Cerebellar cortex (tissue), 1 donor: Measurements from ENCODE around the gene ERI3.

Source experiments
- DNase-seq: peaks from one replicate; pipeline ENCODE4 v3.0.0-alpha.2; 2015; ENCODE audit warnings: low spot score

ERI3 gene

GRCh38 chr1:44261171-44261817 lies 93.8 kb downstream of the ERI3 start:
- DNase-seq: no peak

GRCh38 chr1:44260792-44261170 lies 94.3 kb downstream of the ERI3 start:
- no peak for DNase-seq

GRCh38 chr1:44259090-44259489 lies 96.0 kb downstream of the ERI3 start:
- DNase-seq: no peak

GRCh38 chr1:44256762-44257554 lies 98.1 kb downstream of the ERI3 start:
- no peak for DNase-seq

- no peak for DNase-seq
These were observed 100.6 kb downstream of the ERI3 start for GRCh38 chr1:44254392-44254910.

DNA sequence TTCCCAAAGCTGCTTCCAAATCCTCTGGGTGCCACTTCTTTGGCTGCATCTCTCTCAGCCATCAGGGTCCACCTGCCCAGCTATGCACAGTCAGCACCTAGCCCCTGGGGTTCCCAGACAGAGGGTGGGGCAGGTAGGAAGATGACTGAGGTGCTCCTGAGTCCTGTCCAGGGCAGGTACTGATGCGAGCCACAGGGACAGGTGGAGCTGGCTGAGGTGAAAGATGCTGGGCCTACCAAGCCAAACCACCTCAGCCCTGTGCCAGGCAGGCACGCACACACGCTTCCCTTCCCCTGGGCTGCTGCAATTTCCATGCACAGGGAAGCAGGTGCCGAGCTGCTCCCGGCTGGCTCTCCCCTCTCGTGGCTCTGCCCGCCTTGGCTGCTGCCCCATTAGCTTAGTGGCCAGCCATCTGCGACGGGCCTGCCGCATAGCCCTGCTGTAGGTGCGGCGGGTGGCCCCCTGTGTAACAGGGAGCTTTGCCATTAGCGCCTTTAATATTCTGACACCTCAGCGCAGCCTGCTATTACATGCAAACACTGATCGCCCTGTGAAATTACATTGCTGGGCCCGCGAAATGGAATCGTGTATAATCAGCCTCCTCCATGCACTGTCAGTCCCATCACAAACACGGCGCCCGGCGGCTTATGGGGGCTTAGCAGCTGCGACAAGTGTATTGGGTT lies 102.9 kb downstream of the ERI3 start:
- peak; percentile 86 for DNase-seq

DNA sequence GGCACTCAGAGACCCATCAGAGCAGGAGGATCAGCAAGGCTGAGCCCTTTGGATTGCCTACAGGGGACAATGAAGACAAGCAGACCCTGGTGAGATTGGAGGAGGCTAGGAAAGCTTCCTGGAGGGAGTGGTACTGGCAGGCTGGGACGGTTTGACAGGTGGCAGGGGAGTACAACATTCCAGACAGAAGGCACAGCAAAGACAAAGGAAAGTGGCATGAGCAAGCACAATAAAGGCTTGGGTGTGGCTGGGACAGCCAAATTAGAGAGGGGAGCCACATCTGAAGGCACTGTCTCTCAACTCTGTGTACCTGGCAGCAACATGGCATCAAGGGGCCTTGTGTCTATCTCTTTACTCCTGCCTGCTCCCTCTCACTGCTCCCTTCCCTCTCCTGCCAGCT lies 103.6 kb downstream of the ERI3 start:
- DNase-seq: no peak

- DNase-seq: peak; percentile 36
These were observed 104.8 kb downstream of the ERI3 start for GRCh38 chr1:44250068-44250781.

GRCh38 chr1:44249543-44249942 lies 105.5 kb downstream of the ERI3 start:
- DNase-seq: no peak

- no peak for DNase-seq
These were observed 108.3 kb downstream of the ERI3 start for GRCh38 chr1:44246806-44247205.

DNA sequence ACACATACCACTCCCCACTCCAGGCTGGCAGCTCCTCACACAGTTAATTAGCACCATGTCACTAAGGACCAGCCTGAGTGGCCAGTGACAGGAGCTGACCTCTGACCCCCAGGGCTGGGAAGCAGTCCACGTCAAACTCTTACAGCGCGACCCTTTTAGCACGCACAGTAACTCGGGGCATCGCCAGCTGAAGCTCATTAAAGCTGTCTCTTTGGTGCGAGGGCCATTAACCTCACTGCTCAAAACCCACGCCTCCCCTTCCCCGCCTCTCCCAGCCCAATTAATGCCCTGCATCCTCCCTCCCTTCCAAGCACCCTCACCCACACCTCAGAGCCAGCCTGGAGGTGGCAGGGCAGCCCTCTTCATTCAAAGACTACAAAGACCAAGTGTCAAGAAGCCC lies 110.1 kb downstream of the ERI3 start:
- DNase-seq: no peak

- no peak for DNase-seq
These were observed 111.1 kb downstream of the ERI3 start for GRCh38 chr1:44243782-44244495.

DNA sequence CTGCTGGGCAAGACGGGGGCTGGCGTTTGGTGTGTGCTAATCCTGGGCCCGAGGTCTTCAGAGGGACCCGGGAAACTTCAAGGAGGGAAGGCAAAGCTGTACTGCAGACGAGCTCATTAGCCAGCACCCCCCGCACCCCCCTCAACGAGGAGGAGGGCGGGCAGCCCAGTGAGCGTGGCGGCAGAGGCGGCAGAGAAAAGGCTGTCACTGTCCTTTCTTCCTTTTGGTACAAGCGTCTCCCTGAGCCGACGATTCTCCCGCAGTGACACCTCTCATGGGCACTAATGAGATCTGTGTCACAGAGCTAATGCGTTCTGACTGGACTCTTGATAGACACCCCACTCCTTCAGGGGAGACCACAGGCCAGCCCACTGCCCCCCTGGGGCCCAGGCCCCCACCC lies 112.3 kb downstream of the ERI3 start:
- DNase-seq: no peak

DNA sequence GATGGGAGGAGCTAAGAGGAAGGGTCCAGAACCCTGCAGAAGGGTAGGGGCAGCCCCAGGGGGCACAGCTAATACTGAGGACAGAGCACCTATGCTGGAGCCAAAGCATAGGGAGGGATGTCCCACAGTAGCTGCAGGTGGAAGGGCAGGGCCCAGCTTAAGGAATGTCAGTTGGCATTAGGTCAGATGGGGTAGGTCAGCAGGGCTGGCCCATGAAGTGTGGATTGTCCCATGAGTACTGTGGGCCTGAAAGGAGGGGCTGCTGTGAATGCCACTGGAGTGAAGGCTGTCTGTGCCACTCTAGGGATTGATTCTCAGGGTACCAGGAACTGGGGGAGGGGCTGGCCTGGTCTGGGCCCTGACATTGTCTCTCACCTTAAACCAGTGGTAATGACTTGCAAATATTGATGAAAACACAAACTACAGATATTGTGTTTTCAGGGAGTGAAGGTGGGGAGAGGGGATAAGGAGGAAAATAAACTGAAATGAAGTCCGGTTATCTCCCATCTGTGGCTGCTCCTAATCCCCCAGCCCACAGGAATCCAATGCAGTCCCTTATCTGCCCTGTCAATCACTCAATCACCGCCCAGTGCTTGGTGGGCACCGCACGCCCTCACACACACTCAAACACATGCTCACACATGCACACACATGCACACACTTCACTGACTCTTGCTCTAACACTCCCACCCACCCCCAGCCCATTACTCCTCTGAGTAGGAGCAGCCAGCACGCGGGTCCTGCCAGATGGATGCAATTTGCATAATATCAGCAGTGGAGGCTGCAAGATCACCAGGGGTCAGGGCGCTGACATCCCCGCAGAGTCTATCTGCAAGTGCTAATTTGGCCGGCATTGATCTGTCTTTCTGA lies 114.0 kb downstream of the ERI3 start:
- no peak for DNase-seq

DNA sequence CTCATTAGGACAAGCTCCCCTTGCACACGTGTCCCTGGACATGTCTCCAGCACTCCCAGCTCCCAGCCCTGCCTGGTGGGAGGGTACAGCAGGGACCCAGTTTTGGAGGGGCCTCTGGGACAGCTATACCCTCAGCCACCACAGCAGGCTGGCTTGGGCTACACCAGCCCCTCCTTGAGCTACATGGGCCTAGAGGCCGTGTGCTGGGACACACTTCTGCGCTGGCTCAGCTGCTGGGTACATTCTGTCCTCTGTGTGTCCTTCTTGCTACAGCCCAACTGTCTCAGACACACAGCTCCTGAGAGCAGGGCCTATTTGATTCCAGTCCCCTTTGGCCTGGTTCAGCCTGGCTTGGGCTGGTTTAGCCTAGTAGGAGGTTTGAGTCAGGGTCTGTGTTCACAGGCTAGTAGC lies 115.1 kb downstream of the ERI3 start:
- no peak for DNase-seq

DNA sequence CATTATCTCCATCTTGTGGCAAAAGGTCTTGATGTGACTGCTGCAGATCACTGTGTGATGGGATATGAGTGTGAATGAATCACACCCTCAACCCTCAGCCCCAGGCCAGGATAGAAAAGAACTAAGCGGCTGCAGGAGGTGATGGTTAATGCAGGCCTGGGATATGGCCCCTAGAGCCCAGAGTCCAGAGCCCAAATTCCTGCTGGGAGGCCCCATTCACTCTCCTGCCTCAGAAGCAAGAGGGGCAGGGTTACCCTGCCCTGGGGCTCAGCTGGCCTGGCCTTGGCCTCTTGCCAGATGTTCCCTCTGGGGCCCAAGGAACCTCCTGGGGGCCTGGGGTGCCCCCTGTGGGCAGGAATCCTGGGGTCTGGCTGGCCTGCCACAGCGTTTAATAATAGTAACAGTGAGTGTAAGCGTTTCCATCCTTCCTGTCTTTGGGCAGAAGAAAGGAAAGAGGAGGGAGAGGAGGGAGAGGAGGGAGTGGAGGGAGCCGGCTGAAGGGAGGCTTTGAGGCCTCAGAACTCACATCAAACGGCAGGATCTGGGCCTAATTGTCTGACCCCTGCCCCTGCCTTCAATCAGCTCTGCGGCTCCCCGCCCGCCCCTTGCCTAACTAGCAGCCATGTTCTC lies 115.6 kb downstream of the ERI3 start:
- DNase-seq: no peak

GRCh38 chr1:44238660-44239059 lies 116.4 kb downstream of the ERI3 start:
- no peak for DNase-seq

- peak; percentile 15 for DNase-seq
These were observed 117.2 kb downstream of the ERI3 start for GRCh38 chr1:44237721-44238457.

DNA sequence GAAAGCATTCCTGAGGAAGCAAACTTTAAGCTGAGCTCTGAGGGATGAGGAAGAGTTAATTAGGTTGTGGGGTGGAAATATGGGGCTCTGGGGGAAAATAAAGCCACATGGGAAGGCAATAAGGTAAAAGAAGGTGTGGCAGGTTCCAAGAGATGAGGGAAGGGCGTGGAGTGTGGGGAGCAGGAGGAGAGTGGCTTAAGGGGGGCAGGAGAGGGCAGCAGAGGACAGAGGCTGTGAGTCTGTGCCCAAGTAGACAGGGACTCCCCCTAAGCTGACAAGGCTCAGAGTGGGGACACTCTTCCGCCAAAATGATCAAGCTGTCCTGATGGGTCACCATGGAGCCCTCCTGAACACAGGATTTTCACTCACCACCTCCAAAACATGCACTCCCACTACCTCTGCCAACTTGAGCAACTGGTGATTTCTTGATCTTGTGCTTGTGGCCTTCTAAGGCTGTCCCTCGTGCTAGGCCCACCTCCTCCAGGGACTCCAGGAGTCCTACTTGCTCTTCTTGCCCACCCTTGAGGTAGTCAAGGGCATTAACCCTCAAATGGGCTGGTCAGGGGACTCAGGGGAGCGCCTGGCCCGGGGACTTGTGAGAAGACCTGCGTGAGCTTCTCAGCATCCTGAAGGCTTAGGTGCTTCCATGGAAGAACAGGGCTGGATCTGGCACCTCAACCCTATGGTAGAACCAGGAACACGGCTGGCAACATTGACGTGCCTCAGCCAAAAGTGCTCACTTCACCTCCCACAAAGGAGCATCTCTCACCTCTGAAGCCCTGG lies 118.4 kb downstream of the ERI3 start:
- no peak for DNase-seq
